HG03469 (cell line): ENCODE data around the gene CPA4.
"Not testable (repeated sequence)": the region's sequence is repeated elsewhere in the genome, so short reads cannot be mapped to it uniquely, and the experiment has no call there.

Source experiments
- ATAC-seq: cut with Tn5 transposase; IDR thresholded peaks from one replicate; pipeline ENCODE4 v1.9.1; 2021; ENCODE audit warnings: mild to moderate bottlenecking, moderate library complexity, moderate number of reproducible peaks; ENCODE audit not compliant: unreplicated experiment

The CPA4 gene, protein sequence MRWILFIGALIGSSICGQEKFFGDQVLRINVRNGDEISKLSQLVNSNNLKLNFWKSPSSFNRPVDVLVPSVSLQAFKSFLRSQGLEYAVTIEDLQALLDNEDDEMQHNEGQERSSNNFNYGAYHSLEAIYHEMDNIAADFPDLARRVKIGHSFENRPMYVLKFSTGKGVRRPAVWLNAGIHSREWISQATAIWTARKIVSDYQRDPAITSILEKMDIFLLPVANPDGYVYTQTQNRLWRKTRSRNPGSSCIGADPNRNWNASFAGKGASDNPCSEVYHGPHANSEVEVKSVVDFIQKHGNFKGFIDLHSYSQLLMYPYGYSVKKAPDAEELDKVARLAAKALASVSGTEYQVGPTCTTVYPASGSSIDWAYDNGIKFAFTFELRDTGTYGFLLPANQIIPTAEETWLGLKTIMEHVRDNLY

DNA sequence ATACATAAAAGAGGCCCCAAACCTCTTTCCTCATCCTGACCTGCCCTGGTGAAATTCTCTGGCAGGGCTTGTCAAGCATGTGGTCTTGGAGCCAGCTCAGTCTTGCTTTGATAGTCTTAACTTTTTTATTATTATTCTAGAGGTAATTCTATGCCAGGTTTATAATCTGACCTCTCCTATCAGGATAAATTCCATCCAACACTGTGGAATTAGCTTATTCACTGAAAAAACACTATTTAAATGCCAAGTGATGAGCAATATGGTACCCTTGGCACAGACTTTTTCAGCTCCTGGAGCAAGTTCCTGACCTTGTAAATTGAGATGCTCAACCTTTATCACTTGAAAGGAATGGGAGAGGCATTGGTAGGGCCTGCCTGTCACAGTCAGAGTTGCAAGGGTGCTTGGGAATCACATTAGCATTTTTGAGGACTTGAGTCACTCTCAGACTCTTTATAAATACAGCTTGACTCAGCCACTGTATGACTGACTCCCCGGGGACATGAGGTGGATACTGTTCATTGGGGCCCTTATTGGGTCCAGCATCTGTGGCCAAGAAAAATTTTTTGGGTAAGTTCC lies at the start of gene CPA4:
TSS of gene CPA4 (plus strand) at position 480 of the 576 bp plus-strand sequence. CDS start at position 500, 20 bp downstream.
- ATAC-seq, result no peak

DNA sequence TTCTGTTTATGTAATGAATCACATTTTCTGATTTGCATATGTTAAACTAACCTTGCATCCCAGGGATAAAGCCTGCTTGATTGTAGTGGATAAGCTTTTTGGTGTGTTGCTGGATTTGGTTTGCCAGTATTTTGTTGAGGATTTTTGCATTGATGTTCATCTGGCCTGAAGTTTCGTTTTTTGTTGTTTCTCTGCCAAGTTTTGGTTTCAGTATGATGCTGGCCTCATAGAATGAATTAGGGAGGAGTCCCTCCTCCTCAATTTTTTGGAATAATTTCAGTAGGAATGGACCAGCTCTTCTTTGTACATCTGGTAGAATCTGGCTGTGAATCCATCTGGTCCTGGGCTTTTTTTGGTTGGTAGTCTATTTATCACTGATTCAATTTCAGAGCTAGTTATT lies 49.5 kb upstream of the CPA4 start:
- not testable (repeated sequence) for ATAC-seq

DNA sequence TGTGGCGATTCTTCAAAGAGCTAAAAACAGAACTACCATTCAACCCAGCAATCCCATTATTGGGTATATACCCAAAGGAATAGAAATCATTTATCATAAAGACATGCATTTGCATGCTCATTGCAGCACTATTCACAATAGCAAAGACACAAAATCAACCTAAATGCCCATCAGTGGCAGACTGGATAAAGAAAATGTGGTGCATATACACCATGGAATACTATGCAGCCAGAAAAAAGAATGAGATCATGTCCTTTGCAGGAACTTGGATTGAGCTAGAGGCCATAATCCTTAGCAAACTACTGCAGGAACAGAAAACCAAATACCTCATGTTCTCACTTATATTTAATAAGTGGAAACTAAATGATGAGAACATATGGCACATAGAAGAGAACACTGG lies 46.5 kb upstream of the CPA4 start:
- ATAC-seq, result not testable (repeated sequence)

DNA sequence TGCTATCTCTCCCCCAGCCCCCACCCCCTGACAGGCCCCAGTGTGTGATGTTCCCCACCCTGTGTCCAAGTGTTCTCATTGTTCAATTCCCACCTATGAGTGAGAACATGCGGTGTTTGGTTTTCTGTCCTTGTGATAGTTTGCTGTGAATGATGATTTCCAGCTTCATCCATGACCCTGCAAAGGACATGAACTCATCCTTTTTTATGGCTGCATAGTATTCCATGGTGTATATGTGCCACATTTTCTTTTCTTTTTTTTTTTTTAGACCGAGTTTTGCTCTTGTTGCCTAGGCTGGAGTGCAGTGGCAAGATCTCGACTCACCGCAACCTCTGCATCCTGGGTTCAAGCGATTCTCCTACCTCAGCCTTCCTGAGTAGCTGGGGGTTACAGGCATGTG lies 44.1 kb upstream of the CPA4 start:
- not testable (repeated sequence) for ATAC-seq

DNA sequence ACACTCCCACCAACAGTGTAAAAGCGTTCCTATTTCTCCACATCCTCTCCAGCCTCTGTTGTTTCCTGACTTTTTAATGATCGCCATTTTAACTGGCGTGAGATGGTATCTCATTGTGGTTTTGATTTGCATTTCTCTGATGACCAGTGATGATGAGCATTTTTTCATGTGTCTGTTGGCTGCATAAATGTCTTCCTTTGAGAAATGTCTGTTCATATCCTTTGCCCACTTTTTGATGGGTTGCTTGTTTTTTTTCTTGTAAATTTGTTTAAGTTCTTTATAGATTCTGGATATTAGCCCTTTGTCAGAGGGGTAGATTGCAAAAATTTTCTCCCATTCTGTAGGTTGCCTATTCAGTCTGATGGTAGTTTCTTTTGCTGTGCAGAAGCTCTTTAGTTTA lies 43.3 kb upstream of the CPA4 start:
- ATAC-seq, result not testable (repeated sequence)

DNA sequence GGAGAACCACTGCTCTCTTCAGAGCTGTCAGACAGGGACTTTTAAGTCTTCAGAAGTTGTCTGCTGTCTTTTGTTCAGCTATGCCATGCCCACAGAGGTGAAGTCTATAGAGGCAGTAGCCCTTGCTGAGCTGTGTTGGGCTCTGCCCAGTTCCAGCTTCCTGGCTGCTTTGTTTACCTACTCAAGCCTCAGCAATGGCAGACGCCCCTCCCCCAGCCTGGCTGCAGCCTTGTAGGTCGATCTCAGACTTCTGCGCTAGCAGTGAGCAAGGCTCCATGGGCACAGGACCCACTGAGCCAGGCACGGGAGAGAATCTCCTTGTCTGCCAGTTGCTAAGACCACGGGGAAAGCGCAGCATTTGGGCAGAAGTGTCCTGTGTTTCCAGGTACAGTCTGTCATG lies 38.4 kb upstream of the CPA4 start:
- no peak for ATAC-seq

DNA sequence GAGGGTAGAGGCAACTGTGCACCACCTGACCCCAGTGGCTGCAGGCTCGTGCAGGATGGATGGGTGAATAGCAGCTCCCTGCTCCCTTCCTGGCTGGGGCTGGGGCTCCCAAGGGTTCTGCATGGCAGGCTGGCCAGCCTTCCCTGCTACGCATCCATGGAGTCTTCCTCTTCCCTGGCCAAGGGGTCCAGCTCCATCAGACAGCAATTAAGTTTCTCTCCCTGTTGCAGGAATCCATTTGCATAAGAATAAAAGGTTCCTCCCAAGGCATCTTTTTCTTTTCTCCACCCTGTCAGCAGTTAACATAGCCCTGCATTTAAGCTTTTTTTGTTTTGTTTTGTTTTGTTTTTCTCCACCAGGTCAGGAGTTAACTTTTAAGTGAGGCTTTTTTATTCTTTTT lies 36.3 kb upstream of the CPA4 start:
- ATAC-seq, result no peak

DNA sequence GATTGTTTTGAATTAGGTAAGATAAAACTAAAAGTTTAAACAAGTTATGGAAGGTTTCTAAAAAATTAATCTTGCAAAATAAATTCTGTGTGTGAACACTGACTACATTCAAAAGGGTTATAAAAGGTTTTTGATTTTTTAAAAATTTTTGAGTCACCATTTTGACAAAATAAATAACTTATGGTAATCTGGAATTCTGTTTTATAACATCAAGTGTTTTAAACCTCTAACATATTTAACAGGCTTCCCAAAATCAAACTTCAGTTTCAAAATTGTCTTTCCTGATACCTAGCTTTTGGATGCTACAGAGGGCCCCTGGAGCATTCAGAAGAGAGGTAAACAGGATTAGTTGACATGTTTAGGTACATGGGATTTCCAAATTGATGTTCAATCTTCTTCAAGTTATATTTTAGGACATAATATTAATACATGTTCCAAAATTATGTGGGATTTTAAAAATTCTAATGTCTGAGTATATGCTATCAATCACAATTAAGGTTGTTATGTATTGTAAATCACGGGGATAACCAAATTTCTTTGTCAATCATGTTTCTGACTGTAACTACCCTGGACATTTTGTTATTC lies 34.4 kb upstream of the CPA4 start:
- no peak for ATAC-seq

DNA sequence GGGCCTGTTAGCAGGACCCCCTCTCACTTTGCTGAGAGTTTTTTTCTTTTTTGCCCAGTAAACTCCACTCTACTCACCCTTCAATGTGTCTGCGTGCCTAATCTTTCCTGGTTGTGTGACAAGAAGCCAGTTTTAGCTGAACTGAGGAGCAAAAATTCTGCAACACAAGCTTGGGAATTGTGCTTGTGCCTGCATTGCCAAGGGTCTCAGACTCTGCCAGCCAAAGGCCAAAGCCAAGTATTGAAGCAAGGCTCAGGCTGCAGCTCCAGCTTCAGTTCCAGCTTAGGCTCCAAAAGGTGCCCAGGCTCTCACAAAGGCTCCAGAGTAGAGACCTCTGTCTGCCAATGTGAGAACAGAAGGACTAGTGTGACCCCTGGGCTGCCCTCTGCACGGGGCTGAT lies 30.5 kb upstream of the CPA4 start:
- no peak for ATAC-seq

DNA sequence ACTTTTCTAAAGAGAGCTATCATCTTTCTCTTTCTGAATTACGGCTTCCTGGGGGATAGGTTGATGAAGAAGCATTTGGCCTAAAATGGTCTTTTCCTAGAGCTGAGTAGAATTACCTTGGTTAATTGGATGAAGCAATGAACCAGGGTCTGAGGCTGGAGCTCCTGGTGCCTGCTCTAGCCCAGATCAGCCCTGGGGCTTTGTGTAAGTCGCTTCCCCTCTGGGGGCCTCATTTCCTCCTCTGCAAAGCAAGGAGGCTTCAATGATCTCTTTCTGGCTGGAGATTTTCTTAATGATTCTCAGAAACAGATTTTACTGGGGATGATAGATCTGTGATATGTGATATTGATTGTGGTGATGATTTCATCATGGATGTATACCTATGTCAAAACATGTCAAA lies 29.8 kb upstream of the CPA4 start:
- ATAC-seq, result no peak

DNA sequence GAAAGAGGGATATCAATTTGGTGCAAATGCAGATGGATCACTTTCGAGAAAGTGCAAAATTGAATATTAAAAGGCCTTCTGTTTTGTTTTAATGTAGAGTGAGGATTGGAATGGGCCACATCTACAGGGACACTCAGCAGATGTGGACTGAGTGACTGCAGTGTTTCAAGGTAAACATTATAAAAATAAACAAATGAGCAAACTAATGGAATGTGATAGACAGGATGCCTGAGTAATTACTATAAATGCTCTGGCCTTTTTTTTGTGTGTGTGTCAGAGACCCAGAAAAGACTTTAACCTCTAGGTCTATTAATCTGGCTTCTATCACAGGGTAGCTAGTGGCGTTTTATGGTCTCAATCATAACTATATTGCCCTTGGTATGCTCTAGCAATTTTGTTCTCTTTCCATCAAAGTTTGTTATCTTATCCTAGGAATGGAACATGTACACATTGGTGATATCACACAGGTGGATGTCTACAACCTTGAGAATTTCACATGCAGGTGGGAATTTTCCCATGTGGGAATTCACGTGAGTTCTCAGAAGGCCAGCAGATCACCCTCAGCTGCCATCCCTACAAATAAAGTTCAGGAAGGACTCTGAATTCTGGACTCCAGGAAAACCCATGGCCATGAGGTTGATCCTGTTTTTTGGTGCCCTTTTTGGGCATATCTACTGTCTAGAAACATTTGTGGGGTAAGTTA lies 26.6 kb upstream of the CPA4 start, which contains the start of gene CPA2:
TSS of gene CPA2 (plus strand) at position 606 of the 703 bp plus-strand sequence. CDS start at position 625, 19 bp downstream.
- ATAC-seq, result no peak

DNA sequence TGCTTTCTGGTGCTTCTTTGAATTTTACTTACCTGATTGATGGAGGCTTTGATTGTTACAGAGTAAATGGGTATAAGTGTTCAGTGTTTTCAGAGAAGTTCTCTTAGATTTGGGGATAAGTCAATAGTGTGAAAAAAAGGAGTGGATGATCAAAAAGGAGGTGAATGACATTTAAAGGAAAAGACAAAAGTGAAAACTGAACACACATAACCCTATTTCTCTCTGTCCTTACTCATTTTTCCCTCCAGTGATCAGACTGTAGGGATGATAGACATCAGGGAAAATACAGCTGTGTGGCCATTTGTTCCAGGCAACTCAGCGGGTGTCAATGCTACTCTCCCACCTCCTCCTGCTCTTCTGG lies 26.0 kb upstream of the CPA4 start:
- no peak for ATAC-seq

DNA sequence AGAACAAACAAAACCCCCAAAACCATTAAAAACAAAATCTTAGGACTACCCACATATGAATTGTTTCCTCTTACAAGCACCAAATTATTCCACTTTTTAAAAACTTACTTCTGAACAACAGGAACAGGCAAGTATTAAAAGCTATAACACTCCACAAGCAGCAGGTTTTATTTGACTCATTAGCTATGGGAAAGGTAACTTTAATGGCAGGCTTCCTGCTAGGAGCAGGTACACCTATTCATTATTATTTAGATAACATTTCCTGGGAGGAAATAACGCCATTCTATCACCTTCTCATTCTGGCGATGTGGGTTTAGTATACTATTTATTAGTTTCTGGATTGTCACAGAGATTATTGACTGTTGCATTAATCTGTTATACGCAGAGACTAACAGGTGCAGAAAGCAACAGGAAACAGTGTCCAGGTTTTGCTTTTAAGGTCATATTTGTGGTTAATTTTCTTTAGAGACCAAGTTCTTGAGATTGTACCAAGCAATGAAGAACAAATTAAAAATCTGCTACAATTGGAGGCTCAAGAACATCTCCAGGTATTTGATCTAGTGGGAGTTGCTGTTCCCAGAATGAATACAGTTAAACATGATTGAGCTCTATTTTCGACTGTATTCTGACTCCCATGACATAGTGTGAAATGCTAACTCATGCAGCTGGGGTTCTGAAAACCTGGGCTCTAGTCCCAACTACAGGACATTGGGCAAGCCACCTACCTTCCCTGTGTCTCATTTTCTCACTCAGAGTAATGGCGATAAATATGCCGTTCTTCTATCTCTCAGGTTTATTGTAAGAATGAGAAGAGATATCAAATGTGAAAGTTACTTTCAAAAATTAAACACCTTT lies 24.3 kb upstream of the CPA4 start:
- no peak for ATAC-seq

DNA sequence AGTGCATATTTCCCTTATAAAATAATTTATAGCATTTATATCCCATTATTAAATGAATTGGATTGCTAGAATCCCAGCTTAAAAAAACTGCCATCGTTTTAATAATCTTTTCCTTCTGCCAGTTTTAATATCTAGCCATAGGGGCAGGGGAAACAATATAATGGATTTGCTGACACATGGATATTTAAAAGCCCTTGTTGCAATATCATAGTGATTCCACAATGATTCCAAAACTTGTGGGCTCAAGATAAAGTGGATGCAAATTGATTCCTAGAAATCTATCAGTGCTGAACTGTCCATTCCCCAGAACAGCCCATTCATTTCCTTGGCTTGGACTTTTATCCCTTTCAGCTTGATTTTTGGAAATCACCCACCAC lies 23.7 kb upstream of the CPA4 start:
- no peak for ATAC-seq

DNA sequence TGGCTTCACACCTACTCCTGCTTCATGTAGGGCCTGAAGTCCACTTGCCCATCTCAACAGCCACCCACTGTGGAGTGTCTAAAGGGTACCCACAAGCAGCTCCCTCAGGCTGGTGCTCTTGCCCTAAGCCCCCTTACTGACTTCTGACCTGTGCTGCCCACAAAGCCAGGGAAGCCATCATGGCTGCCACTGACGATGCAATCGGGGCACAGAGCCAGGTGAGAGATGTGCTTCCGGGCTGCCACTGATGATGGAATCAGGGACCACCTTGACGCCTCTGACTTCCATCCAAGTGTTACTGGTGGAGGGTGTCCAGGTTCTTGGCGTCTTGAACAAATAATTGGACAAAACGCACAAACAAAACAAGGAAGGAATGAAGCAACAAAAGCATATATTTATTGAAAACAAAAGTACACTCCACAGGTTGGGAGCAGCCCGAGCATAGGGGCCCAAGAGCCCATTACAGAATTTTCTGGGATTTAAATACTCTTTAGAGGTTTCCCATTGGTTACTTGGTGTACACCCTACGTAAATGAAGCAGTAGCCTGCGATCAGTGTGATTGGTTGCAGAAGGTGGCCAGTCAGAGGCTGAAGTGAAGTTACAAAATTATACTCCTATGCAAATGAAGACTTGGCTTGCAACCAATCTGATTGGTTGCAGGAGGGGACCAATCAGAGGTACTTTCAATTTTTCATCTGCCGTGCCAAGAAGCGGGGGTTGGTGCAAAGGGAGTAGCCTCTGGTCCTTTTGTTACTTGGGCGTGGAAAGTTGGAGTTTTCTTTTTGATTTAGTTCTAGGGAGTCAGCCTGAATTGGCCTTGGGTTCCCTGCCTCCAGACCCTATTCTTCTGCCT lies 21.8 kb upstream of the CPA4 start:
- ATAC-seq, result no peak

DNA sequence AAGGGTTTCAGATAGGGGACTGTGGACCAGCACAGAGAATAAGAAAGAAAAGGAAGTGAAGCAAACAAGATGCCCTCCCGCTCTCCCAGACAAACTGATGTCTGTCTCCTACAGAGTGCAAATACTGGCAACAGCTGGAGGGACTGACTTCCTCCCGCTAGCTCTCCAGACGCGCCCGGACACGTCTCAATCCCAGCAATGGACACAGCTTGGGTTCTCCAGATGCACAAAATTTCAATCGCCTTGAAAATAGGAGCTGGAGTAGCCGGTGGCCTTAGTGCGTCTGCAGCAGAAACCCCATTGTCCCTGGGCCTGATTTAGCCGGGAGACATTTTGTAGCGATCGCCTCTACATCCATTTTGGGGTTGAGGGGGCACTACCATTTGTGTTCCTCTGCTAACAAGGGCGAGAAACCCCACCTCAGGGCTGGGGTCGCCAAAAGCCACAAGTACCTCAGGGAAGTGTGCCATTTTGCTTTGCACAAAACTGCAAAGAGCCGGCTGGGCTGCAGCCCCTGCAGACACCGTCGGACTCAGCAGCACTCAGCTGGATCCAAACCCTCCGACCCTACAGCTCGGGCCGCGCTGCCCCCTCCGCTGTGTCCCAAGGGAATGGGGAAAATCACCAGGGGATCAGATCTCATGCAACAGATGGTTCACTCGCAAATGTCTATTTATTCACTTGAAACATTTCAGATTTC lies 20.4 kb upstream of the CPA4 start:
- no peak for ATAC-seq

DNA sequence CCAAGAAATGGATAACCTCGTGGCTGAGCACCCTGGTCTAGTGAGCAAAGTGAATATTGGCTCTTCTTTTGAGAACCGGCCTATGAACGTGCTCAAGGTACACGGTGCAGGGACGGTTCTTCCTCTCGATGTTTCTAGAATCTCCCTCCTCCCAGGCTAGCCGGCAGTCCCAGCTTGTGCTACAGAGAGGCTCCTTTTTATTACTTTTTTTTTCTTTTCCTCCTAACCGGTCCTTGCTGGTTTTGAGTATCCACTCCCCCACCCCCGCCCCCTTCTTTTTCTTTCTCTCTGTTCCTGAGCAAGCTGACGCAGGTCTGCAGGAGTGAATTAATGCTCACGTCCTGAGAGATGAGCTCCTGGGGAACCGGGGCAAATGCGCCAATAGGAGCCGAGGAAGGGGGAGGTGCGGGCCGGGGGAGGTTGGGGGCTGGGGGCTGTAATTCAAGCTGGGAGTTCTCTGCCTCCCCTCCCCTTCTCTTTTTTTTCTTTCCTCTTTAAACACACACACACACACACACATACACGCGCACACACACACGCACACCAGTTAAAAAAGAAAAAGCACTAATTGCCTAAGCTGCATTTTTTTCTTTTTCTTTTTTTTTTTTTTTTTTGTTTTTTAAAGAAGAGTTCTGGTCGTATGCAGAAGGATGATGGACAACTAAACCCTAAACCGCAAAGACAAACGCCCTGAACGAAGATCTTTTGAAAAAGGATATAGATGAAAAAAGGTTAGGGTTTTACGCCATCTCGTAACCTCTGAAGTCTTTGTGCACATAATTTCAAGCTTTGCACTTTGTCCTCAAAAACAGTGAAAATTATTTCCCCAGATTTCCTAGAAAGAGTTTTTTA lies 19.7 kb upstream of the CPA4 start:
- ATAC-seq, result no peak

DNA sequence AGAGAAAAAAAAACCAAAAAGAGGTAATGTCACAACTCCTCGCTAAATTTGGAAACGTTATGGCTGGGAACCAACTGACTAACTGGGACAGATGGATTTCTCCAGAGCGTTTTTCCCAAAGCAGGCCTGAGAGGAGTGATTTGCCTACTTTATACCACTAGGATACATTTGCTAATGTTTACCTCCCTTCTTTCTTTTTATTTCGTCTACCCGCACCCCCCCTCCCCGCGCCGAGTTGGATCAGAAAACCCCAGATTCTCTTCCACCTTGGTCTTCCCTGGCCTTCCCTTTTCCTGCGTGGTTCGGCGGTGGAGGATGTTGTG lies 19.1 kb upstream of the CPA4 start:
- no peak for ATAC-seq
